T-helper 1 cell (primary cell): ENCODE results near the gene NOL3.
"Not testable (repeated sequence)": the region's sequence is repeated elsewhere in the genome, so short reads cannot be mapped to it uniquely, and the experiment has no call there.

ENCODE experiments used
- DNase-seq, 5 donors: peaks; one replicate each; pipeline ENCODE4 v3.0.0-alpha.2; 2012 to 2020
- total RNA-seq, 4 donors: gene quantifications; one replicate each; lab custom pipeline; 2026; lab: John Stamatoyannopoulos, UW

The NOL3 gene
- total RNA-seq = 1.1 to 3.1 (median 2.5) reads per million in 4 donors

GRCh38 chr16:67170168-67170948, at the start of gene NOL3:
Gene NOL3, plus strand, starts transcription at chr16:67170538.
- DNase-seq = peak in 1 of 5 donors; percentile 82

GRCh38 chr16:67122799-67123198, 47.5 kb upstream of the NOL3 start:
- DNase-seq = not testable (repeated sequence)

GRCh38 chr16:67128417-67128816, 41.9 kb upstream of the NOL3 start:
- no peak for DNase-seq

GRCh38 chr16:67128887-67129286, 41.5 kb upstream of the NOL3 start:
- DNase-seq = no peak

- DNase-seq = no peak
These were observed 40.9 kb upstream of the NOL3 start for GRCh38 chr16:67129422-67129821.

- DNase-seq = no peak
These were observed 32.7 kb upstream of the NOL3 start for GRCh38 chr16:67137605-67138004.

GRCh38 chr16:67141391-67141790, 28.9 kb upstream of the NOL3 start:
- no peak for DNase-seq

- no peak for DNase-seq
These were observed 28.0 kb upstream of the NOL3 start for GRCh38 chr16:67142342-67142741.

GRCh38 chr16:67144943-67145342, 25.4 kb upstream of the NOL3 start:
- DNase-seq = no peak

GRCh38 chr16:67145746-67146145, 24.6 kb upstream of the NOL3 start:
- DNase-seq = no peak

- DNase-seq = no peak
These were observed 23.6 kb upstream of the NOL3 start for GRCh38 chr16:67146523-67147357.

GRCh38 chr16:67147437-67148140, 22.7 kb upstream of the NOL3 start:
- DNase-seq = no peak

- no peak for DNase-seq
These were observed 22.1 kb upstream of the NOL3 start for GRCh38 chr16:67148221-67148620.

- no peak for DNase-seq
These were observed 21.6 kb upstream of the NOL3 start for GRCh38 chr16:67148656-67149275.

- DNase-seq = no peak
These were observed 20.9 kb upstream of the NOL3 start for GRCh38 chr16:67149276-67150046.

- peak in 2 of 5 donors; percentile 34 to 71 for DNase-seq
These were observed 20.1 kb upstream of the NOL3 start for GRCh38 chr16:67150047-67150832.

- DNase-seq = peak in 1 of 5 donors; percentile 70
These were observed 19.4 kb upstream of the NOL3 start, which contains the start of gene B3GNT9 for GRCh38 chr16:67150833-67151396. Gene B3GNT9, minus strand, starts transcription at chr16:67150998. Its CDS starts 513 bp downstream, at chr16:67150485.

GRCh38 chr16:67151431-67152097, 18.8 kb upstream of the NOL3 start:
- DNase-seq = no peak

GRCh38 chr16:67154578-67155294, 15.6 kb upstream of the NOL3 start:
- DNase-seq = no peak
